ENCODE results near the gene GLYATL1B. TPM values are rescaled to one million over a fixed set of nuclear protein-coding genes. Genes with fewer than 3 reads are reported as not detected.
"Not testable (repeated sequence)": the region's sequence is repeated elsewhere in the genome, so short reads cannot be mapped to it uniquely, and the experiment has no call there.

GLYATL1B gene
- polyA plus RNA-seq, 1 donor (not counting 4 experiments of a cell fraction or from before 2014, with no cell fraction given): not detected

DNA sequence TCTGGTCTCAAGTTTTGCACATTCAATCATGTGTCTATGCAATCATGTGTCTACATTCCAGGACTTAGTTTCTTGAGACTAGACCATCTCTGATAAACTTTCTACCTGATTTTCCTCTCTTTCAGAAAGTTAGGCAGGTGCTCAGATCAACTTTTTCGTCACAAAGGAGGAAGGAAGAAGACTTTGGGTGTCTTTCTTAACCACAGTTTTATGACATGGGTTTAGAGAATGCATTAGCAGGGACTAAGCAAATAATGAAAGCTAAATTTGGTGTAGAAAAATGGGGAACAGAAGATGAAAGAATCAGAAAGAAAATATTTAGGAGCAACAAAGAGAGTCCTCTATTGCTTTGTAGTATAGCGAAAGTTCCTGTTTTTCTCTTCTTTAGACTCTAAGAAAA is 7.7 kb upstream of the GLYATL1B start:
- H3K4me1 ChIP-seq (ENCODE audit: control insufficient read depth, extremely low read depth, insufficient read depth, low read length): peaks cover 17% of the 10 kb centered on the region
- TF ChIP-seq, protein P1, sequence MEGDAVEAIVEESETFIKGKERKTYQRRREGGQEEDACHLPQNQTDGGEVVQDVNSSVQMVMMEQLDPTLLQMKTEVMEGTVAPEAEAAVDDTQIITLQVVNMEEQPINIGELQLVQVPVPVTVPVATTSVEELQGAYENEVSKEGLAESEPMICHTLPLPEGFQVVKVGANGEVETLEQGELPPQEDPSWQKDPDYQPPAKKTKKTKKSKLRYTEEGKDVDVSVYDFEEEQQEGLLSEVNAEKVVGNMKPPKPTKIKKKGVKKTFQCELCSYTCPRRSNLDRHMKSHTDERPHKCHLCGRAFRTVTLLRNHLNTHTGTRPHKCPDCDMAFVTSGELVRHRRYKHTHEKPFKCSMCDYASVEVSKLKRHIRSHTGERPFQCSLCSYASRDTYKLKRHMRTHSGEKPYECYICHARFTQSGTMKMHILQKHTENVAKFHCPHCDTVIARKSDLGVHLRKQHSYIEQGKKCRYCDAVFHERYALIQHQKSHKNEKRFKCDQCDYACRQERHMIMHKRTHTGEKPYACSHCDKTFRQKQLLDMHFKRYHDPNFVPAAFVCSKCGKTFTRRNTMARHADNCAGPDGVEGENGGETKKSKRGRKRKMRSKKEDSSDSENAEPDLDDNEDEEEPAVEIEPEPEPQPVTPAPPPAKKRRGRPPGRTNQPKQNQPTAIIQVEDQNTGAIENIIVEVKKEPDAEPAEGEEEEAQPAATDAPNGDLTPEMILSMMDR (optimal IDR thresholded peaks at IDR 0.05 in 1 of 3, IDR thresholded peaks at IDR 0.05 in 1 of 3, conservative IDR thresholded peaks at IDR 0.05 in 1 of 3; ENCODE audit: extremely low read depth in 1 of 3, insufficient read depth in 2 of 3, low read length in 3 of 3): no peak
- no peak for TF ChIP-seq EZH2 (IDR thresholded peaks at IDR 0.05; ENCODE audit: low read length)
- no peak overlapping the region for H3K4me2 ChIP-seq (ENCODE audit: control insufficient read depth, extremely low read depth, insufficient read depth, low read depth, low read length)
- FAIRE-seq (no peak), DNase-seq (ENCODE audit: low read depth, low spot score) (no peak)
- no peaks in the 10 kb centered on the region for H3K79me2 ChIP-seq (ENCODE audit: control insufficient read depth, insufficient read depth, low read length)
- no peaks in the 10 kb centered on the region for H4K20me1 ChIP-seq (ENCODE audit: control insufficient read depth, extremely low read depth, insufficient read depth, low read length)
- no peaks in the 10 kb centered on the region for H3K36me3 ChIP-seq (ENCODE audit: control insufficient read depth in 2 of 2, extremely low read depth in 1 of 2, insufficient read depth in 2 of 2, low read length in 2 of 2)
- dilution Hi-C loops (cut with MboI; ENCODE audit: extremely low pct_ligation_motif_present, low sequenced_read_pairs): no loop called here
- H3K9me1 ChIP-seq (ENCODE audit: control insufficient read depth, extremely low read depth, insufficient read depth, low read length): no peaks in the 10 kb centered on the region
- H3K9ac ChIP-seq (ENCODE audit: control insufficient read depth, extremely low read depth, insufficient read depth, low read length): no peak overlapping the region
- no peak overlapping the region for H3K27ac ChIP-seq (ENCODE audit: control insufficient read depth, insufficient read depth, low read length)
- H2AFZ ChIP-seq (ENCODE audit: control insufficient read depth, low read length): no peak overlapping the region
- H3K4me3 ChIP-seq (ENCODE audit: control insufficient read depth in 2 of 3, extremely low read depth in 1 of 3, insufficient read depth in 2 of 3, low read depth in 1 of 3, low read length in 3 of 3): no peak overlapping the region
- H3K9me3 ChIP-seq (ENCODE audit: control insufficient read depth, low read depth, low read length): no peaks in the 10 kb centered on the region
- H3K27me3 ChIP-seq (ENCODE audit: control insufficient read depth, extremely low read depth, insufficient read depth, low read length): no peaks in the 10 kb centered on the region

DNA sequence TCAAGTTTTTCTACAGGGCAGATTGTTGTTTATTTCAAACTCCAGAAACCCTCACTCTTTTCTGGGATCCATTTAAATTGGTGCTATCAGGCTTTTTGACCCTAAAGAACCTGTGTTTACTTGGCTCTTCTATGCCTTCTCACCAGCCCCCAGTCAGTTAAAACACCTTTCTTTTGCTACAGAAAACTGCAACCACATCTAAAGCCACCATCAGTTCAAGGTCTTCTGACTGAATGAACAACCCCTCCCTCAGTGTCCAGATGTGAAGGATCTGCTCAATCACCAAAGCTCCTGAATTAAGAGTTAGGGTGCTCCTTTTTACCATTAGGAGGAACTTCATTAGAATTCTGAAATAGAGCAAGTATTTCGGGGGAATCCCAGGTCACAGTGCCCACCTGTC is 7.0 kb upstream of the GLYATL1B start:
- dilution Hi-C loops (cut with MboI; ENCODE audit: extremely low pct_ligation_motif_present, low sequenced_read_pairs): no loop called here
- no peak for FAIRE-seq
- H3K79me2 ChIP-seq (ENCODE audit: control insufficient read depth, insufficient read depth, low read length): no peaks in the 10 kb centered on the region
- DNase-seq (ENCODE audit: low read depth, low spot score): no peak
- TF ChIP-seq, protein P1 (optimal IDR thresholded peaks at IDR 0.05 in 1 of 3, IDR thresholded peaks at IDR 0.05 in 1 of 3, conservative IDR thresholded peaks at IDR 0.05 in 1 of 3; ENCODE audit: extremely low read depth in 1 of 3, insufficient read depth in 2 of 3, low read length in 3 of 3): no peak
- TF ChIP-seq EZH2 (IDR thresholded peaks at IDR 0.05; ENCODE audit: low read length): no peak
- no peaks in the 10 kb centered on the region for H3K9me1 ChIP-seq (ENCODE audit: control insufficient read depth, extremely low read depth, insufficient read depth, low read length)
- no peak overlapping the region for H3K4me3 ChIP-seq (ENCODE audit: control insufficient read depth in 2 of 3, extremely low read depth in 1 of 3, insufficient read depth in 2 of 3, low read depth in 1 of 3, low read length in 3 of 3)
- peaks cover 17% of the 10 kb centered on the region for H3K4me1 ChIP-seq (ENCODE audit: control insufficient read depth, extremely low read depth, insufficient read depth, low read length)
- H3K9me3 ChIP-seq (ENCODE audit: control insufficient read depth, low read depth, low read length): no peaks in the 10 kb centered on the region
- no peaks in the 10 kb centered on the region for H3K27me3 ChIP-seq (ENCODE audit: control insufficient read depth, extremely low read depth, insufficient read depth, low read length)
- no peaks in the 10 kb centered on the region for H3K36me3 ChIP-seq (ENCODE audit: control insufficient read depth in 2 of 2, extremely low read depth in 1 of 2, insufficient read depth in 2 of 2, low read length in 2 of 2)
- no peaks in the 10 kb centered on the region for H4K20me1 ChIP-seq (ENCODE audit: control insufficient read depth, extremely low read depth, insufficient read depth, low read length)
- H3K4me2 ChIP-seq (ENCODE audit: control insufficient read depth, extremely low read depth, insufficient read depth, low read depth, low read length): no peak overlapping the region
- no peak overlapping the region for H2AFZ ChIP-seq (ENCODE audit: control insufficient read depth, low read length)
- H3K27ac ChIP-seq (ENCODE audit: control insufficient read depth, insufficient read depth, low read length): no peak overlapping the region
- no peak overlapping the region for H3K9ac ChIP-seq (ENCODE audit: control insufficient read depth, extremely low read depth, insufficient read depth, low read length)

DNA sequence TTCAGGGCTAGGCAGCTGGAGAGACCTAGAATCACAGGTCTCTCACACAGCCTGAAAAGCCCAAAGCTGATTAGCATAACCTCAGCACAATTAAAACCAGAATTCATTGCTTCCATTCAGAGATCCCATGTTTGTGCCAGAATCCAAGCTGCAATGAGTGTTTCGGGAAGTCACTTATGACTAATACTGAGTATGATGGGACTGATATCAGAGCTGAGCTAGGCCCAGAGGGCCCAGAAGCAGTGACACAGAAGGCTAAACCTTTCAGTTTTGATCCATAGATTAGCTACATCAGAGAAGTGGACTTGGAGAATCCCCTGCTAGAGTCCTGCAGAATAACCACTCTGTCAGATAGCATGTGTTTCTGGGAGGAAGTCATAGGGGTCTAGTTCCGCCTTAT is 5.7 kb upstream of the GLYATL1B start:
- peak; percentile 99 for FAIRE-seq
- dilution Hi-C loops (cut with MboI; ENCODE audit: extremely low pct_ligation_motif_present, low sequenced_read_pairs); H3K4me3 ChIP-seq (ENCODE audit: control insufficient read depth in 2 of 3, extremely low read depth in 1 of 3, insufficient read depth in 2 of 3, low read depth in 1 of 3, low read length in 3 of 3); H3K27ac ChIP-seq (ENCODE audit: control insufficient read depth, insufficient read depth, low read length); H2AFZ ChIP-seq (ENCODE audit: control insufficient read depth, low read length); H3K9me1 ChIP-seq (ENCODE audit: control insufficient read depth, extremely low read depth, insufficient read depth, low read length); H3K36me3 ChIP-seq (ENCODE audit: control insufficient read depth in 2 of 2, extremely low read depth in 1 of 2, insufficient read depth in 2 of 2, low read length in 2 of 2); H3K9ac ChIP-seq (ENCODE audit: control insufficient read depth, extremely low read depth, insufficient read depth, low read length); H3K27me3 ChIP-seq (ENCODE audit: control insufficient read depth, extremely low read depth, insufficient read depth, low read length); DNase-seq (ENCODE audit: low read depth, low spot score); H3K79me2 ChIP-seq (ENCODE audit: control insufficient read depth, insufficient read depth, low read length); H3K9me3 ChIP-seq (ENCODE audit: control insufficient read depth, low read depth, low read length); H4K20me1 ChIP-seq (ENCODE audit: control insufficient read depth, extremely low read depth, insufficient read depth, low read length): not testable (repeated sequence)
- Histone ChIP-seq H3K4me2 (ENCODE audit: control insufficient read depth, extremely low read depth, insufficient read depth, low read depth, low read length) (peak overlapping the region; percentile 22), H3K4me1 (ENCODE audit: control insufficient read depth, extremely low read depth, insufficient read depth, low read length) (peaks cover 17% of the 10 kb centered on the region)

DNA sequence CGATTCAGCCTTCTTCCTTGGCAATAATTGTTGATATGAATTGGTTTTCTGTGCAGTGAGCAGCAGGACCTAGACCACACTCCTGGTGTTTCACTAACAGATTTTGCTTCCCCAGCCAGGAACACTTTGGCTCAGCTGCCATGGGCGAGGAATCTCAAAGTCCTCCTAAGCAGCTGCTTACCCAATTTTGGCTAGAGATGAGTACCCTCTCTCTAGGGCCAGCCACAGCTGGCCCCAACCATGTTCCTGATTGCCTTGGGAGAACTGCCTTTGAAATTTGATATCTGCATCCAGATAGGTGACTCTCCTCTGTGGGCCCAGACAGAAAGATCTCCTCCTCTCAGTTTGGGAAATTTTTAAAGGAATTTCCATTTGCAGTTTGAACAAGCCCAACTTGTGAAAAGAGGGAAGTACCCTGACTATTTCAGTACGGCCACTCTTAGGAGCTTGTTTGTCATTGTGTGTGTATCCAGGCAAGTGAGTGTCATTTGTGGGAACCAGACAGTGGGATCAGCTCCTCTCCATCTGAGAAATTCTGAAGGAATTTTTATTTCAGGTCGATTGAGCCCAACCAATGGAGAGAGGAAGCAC is 4.6 kb upstream of the GLYATL1B start:
- H3K79me2 ChIP-seq (ENCODE audit: control insufficient read depth, insufficient read depth, low read length); H3K9me1 ChIP-seq (ENCODE audit: control insufficient read depth, extremely low read depth, insufficient read depth, low read length); H3K27ac ChIP-seq (ENCODE audit: control insufficient read depth, insufficient read depth, low read length); H3K4me3 ChIP-seq (ENCODE audit: control insufficient read depth in 2 of 3, extremely low read depth in 1 of 3, insufficient read depth in 2 of 3, low read depth in 1 of 3, low read length in 3 of 3); H3K4me2 ChIP-seq (ENCODE audit: control insufficient read depth, extremely low read depth, insufficient read depth, low read depth, low read length); H3K9ac ChIP-seq (ENCODE audit: control insufficient read depth, extremely low read depth, insufficient read depth, low read length); dilution Hi-C loops (cut with MboI; ENCODE audit: extremely low pct_ligation_motif_present, low sequenced_read_pairs); H4K20me1 ChIP-seq (ENCODE audit: control insufficient read depth, extremely low read depth, insufficient read depth, low read length); H3K36me3 ChIP-seq (ENCODE audit: control insufficient read depth in 2 of 2, extremely low read depth in 1 of 2, insufficient read depth in 2 of 2, low read length in 2 of 2); DNase-seq (ENCODE audit: low read depth, low spot score); H2AFZ ChIP-seq (ENCODE audit: control insufficient read depth, low read length); H3K9me3 ChIP-seq (ENCODE audit: control insufficient read depth, low read depth, low read length); H3K27me3 ChIP-seq (ENCODE audit: control insufficient read depth, extremely low read depth, insufficient read depth, low read length): not testable (repeated sequence)
- FAIRE-seq: peak; percentile 73
- H3K4me1 ChIP-seq (ENCODE audit: control insufficient read depth, extremely low read depth, insufficient read depth, low read length): peaks cover 17% of the 10 kb centered on the region

Data from keratinocyte (primary cell).